ENCODE results near the gene LRRFIP2.

DNA sequence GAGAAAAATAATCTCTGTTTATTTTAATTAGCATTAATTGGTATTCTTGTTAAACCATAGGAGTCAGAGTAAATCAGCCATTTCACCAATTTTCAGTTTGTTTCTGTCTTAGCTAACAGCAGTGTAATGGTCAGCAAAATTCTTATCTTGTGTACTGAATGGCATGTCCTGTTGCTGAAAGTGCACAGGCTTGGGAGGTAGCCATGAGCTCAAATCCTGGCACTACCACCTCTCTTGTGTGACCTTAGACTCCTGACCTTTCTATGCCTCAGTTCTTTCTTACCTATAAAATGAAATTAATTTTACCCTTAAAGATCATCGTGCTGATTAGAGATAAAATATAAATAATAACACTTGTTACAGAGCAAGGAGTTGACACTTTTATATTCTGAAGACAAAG is 145.3 kb downstream of the LRRFIP2 start:
- TF ChIP-seq, protein P1, sequence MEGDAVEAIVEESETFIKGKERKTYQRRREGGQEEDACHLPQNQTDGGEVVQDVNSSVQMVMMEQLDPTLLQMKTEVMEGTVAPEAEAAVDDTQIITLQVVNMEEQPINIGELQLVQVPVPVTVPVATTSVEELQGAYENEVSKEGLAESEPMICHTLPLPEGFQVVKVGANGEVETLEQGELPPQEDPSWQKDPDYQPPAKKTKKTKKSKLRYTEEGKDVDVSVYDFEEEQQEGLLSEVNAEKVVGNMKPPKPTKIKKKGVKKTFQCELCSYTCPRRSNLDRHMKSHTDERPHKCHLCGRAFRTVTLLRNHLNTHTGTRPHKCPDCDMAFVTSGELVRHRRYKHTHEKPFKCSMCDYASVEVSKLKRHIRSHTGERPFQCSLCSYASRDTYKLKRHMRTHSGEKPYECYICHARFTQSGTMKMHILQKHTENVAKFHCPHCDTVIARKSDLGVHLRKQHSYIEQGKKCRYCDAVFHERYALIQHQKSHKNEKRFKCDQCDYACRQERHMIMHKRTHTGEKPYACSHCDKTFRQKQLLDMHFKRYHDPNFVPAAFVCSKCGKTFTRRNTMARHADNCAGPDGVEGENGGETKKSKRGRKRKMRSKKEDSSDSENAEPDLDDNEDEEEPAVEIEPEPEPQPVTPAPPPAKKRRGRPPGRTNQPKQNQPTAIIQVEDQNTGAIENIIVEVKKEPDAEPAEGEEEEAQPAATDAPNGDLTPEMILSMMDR (conservative IDR thresholded peaks at IDR 0.05 in 1 of 2, IDR thresholded peaks at IDR 0.05 in 1 of 2; ENCODE audit: low read depth in 1 of 2, low read length in 2 of 2) = no peak
- TF ChIP-seq EZH2 (IDR thresholded peaks at IDR 0.05; ENCODE audit: low read length, missing control alignments) = no peak

Data from fibroblast of lung (primary cell).